Body of pancreas (tissue), 4 donors: ENCODE measurements around the gene PCBP3. TPM values are rescaled to one million over a fixed set of nuclear protein-coding genes. Genes with fewer than 3 reads are reported as not detected.

Experiments
- ATAC-seq: fragments of 150-250 bp; one replicate; pipeline ENCODE4 v1.9.1; 2016
- DNase-seq, 4 donors: peaks; one replicate each; pipeline ENCODE4 v3.0.0-alpha.2; 2019
- H3K27ac ChIP-seq, 4 donors: fragments of 200-600 bp; sonication (generic); 1 replicate in 3 of 4; 2 replicates in 1 of 4; pipeline versions ENCODE4 v1.5.1 to v1.6.1; 2016 to 2019; ENCODE audit warnings: mild to moderate bottlenecking in 1 of 4, mixed read lengths in 1 of 4, moderate library complexity in 1 of 4
- H3K27me3 ChIP-seq, 2 donors: fragments of 200-600 bp; sonication (generic); one replicate each; pipeline ENCODE4 v1.6.0; 2016; ENCODE audit warnings: mild to moderate bottlenecking in 1 of 2
- H3K36me3 ChIP-seq, 2 donors: fragments of 200-600 bp; sonication (generic); replicated peaks in 1 of 2; 2 replicates each; pipeline ENCODE4 v1.5.1; 2016; ENCODE audit warnings: low read depth in 2 of 2; ENCODE audit not compliant: insufficient read depth in 1 of 2
- H3K4me1 ChIP-seq: fragments of 200-600 bp; sonication (generic); one replicate; pipeline ENCODE4 v1.6.0; 2016
- H3K4me3 ChIP-seq, 2 donors: fragments of 200-600 bp; sonication (generic); 1 replicate in 1 of 2; 2 replicates in 1 of 2; pipeline ENCODE4 v1.5.1; 2016 to 2019
- H3K9me3 ChIP-seq, 3 donors: fragments of 200-600 bp; sonication (generic); 1 replicate in 2 of 3; 2 replicates in 1 of 3; pipeline ENCODE4 v1.5.1; 2016
- POLR2A ChIP-seq, 3 donors: fragments of 450-650 bp; IDR thresholded peaks; one replicate each; pipeline ENCODE4 v1.6.1; 2016; ENCODE audit warnings: antibody characterized with exemption in 3 of 3, mild to moderate bottlenecking in 2 of 3
- WGBS, 2 donors: methylation state at CpG; one replicate each; pipeline ENCODE4 v1.1.5; 2017; 5-methylcytosine and 5-hydroxymethylcytosine counted together
- intact Hi-C: fragments of 100-400 bp; cut with DNase I; formaldehyde crosslinking; loops from one replicate; pipeline ENCODE4 v1.15.1; 2023
- total RNA-seq, 2 donors: library from RNA; depleted of rRNA; stranded (reverse); fragments of >200 nt; gene quantifications; one replicate each; pipeline ENCODE4 v1.1.0, GENCODE V29; 2016
- TF ChIP-seq, protein P1 (sequence below), 7 experiments: fragments of 450-650 bp in 4 of 7; fragments of 200-600 bp in 3 of 7; sonication (generic) in 3 of 7; IDR thresholded peaks; one replicate each; pipeline ENCODE4 v1.5.1; 2016 to 2019; ENCODE audit warnings: antibody characterized with exemption in 7 of 7

Gene PCBP3
- total RNA-seq, 2 donors from 2014 or later, result 1.3 to 4.6 TPM

DNA sequence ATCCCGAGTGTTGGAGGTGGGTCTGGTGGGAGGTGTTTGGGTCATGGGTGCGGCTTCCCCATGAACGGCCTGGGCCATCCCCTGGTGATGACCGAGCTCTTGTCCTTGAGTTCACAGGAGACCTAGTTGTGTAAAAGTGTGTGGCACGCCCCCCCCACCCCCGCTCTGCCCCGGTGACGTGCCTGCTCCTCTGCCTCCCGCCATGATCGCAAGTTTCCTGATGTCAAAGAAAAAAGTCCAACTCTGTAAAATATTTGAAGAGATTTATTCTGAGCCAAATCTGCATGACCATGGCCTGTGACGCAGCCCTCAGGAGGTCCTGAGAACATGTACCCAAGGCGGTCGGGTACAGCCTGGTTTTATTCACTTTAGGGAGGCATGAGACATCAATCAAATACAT is 212.9 kb downstream of the PCBP3 start:
- TF ChIP-seq, protein P1, sequence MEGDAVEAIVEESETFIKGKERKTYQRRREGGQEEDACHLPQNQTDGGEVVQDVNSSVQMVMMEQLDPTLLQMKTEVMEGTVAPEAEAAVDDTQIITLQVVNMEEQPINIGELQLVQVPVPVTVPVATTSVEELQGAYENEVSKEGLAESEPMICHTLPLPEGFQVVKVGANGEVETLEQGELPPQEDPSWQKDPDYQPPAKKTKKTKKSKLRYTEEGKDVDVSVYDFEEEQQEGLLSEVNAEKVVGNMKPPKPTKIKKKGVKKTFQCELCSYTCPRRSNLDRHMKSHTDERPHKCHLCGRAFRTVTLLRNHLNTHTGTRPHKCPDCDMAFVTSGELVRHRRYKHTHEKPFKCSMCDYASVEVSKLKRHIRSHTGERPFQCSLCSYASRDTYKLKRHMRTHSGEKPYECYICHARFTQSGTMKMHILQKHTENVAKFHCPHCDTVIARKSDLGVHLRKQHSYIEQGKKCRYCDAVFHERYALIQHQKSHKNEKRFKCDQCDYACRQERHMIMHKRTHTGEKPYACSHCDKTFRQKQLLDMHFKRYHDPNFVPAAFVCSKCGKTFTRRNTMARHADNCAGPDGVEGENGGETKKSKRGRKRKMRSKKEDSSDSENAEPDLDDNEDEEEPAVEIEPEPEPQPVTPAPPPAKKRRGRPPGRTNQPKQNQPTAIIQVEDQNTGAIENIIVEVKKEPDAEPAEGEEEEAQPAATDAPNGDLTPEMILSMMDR (IDR thresholded peaks at IDR 0.05), result no peak
- TF ChIP-seq POLR2A (IDR thresholded peaks at IDR 0.05), result no peak
- no peak overlapping the region for H3K4me3 ChIP-seq
- ATAC-seq, result no peak
- peak in 1 of 4 donors; percentile 1 for DNase-seq
- H3K4me1 ChIP-seq, result no peaks in the 10 kb centered on the region
- no peaks in the 10 kb centered on the region for H3K27me3 ChIP-seq
- 82 to 87% methylated on average over 13 of the region's 13 CpGs for WGBS, 2 donors
- no peaks in the 10 kb centered on the region for H3K36me3 ChIP-seq
- intact Hi-C loops, result no loop called here
- no peaks in the 10 kb centered on the region for H3K9me3 ChIP-seq
- H3K27ac ChIP-seq, result no peak overlapping the region

DNA sequence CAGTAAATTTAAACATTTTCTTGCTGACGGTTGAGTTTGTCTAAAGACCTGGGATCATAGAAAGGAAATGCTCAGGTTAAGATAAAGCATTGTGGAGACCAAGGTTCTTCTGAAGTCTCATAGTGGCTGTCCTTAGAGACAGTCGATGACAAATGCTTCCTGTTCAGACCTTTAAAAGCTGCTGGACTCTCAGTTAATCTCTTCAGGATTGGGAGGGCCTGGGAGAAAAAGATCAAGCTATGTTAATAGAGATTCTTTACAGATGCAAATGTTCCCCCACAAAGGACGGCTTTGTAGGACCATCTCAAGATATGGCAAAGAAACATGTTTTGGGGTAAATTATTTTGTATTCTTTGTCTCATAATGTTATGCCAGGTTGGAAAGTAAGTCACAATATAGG is 213.4 kb downstream of the PCBP3 start:
- ATAC-seq, result no peak
- 69 to 73% methylated on average over 3 of the region's 3 CpGs for WGBS, 2 donors
- Histone ChIP-seq H3K27ac (no peak overlapping the region), H3K9me3 (no peaks in the 10 kb centered on the region), H3K27me3 (no peaks in the 10 kb centered on the region), H3K4me1 (no peaks in the 10 kb centered on the region), H3K4me3 (no peak overlapping the region), H3K36me3 (no peaks in the 10 kb centered on the region)
- intact Hi-C loops, result no loop called here
- DNase-seq, result no peak
- no peak for TF ChIP-seq POLR2A (IDR thresholded peaks at IDR 0.05)

DNA sequence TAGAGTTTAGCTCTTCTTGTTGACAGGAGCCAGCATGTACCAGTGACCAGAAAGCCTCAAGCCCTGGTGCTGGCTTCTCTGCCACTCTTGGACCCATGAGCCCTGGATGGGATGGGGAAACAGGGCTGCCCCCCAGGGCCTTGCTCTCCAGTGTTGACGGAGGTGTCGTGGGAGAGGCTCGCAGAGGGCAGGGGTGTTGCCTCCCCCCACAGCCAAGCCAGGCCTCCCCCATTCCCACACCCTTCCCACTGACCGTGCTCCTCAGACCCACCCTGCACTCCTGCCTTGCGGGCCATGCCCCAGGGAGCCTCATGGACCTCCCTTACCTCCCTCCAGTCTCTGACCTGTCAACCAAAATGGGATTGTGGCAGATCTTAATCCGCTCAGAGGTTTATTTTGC is 214.2 kb downstream of the PCBP3 start:
- Histone ChIP-seq H3K27me3 (no peaks in the 10 kb centered on the region), H3K4me3 (no peak overlapping the region), H3K4me1 (no peaks in the 10 kb centered on the region), H3K9me3 (no peaks in the 10 kb centered on the region), H3K36me3 (no peaks in the 10 kb centered on the region), H3K27ac (no peak overlapping the region)
- WGBS, 2 donors, result 66 to 73% methylated on average over 4 to 6 of the region's 6 CpGs
- ATAC-seq (no peak), DNase-seq (no peak)
- intact Hi-C loops, result no loop called here
- TF ChIP-seq POLR2A (IDR thresholded peaks at IDR 0.05), result no peak
- TF ChIP-seq, protein P1 (IDR thresholded peaks at IDR 0.05), result no peak

DNA sequence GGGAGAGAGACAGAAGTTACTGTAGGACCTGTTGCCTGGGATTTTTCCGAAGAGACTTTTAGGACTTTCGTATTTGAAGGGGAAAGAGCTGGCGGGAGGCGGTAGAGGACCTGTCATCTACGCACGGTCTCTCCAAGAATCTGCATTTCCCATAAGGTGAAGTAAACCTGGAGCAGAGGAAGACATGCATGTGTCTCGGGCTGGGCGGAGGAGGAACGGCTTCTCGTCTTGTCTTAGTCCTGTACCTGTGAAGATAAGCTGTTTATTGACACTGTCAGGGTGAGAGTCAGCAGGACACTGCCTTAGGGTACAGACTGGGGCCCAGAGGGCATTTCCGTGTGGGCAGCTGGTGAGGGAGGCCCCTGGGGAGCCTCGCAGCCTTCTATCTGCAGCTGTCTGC is 214.7 kb downstream of the PCBP3 start:
- intact Hi-C loops, result no loop called here
- no peak overlapping the region for H3K27ac ChIP-seq

DNA sequence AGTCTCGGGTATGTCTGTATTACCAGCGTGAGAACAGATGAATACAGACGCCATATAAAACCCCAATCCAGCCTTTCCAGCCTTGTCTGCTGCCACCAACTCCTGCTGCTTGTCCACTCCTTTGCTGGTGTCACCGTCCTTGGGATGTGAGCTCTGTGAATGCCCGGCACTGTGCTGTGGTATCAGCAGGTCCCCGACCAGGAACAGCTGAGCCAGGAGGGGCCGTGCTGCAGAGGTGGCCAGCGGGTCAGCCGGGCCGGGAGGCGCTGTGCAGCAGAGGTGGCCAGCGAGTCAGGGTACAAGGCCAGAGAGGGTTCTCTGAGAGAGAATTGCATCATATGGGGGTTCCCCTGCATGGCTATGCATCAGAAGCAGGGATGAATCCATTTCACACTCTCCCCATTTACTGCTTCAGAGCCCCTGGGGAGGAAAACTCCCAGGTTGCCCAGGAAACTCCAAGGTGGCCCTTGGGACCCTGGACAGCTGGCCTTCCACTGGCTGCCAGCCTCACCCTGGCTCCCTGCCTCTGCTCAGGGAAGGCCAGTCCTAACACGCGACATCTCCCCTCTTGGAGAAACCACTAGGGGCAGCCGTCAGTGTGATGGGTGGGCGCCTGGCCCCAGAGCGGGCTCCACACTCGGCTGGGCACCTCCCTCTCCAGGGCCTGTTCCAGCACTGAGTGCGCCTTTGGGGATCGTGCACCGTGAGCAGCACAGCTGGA is 215.7 kb downstream of the PCBP3 start:
- Histone ChIP-seq H3K4me3 (no peak overlapping the region), H3K4me1 (no peaks in the 10 kb centered on the region), H3K9me3 (no peaks in the 10 kb centered on the region), H3K27me3 (no peaks in the 10 kb centered on the region), H3K27ac (no peak overlapping the region), H3K36me3 (no peaks in the 10 kb centered on the region)
- WGBS, 2 donors, result 65 to 80% methylated on average over 8 to 21 of the region's 21 CpGs
- no peak for TF ChIP-seq POLR2A (IDR thresholded peaks at IDR 0.05)
- TF ChIP-seq, protein P1 (IDR thresholded peaks at IDR 0.05), result no peak
- intact Hi-C loops, result no loop called here
- DNase-seq, result no peak
- ATAC-seq, result no peak

More for the DNA sequence above, 214.7 kb downstream of the PCBP3 start:
- H3K36me3 ChIP-seq, result no peaks in the 10 kb centered on the region
- TF ChIP-seq, protein P1 (IDR thresholded peaks at IDR 0.05), result no peak
- TF ChIP-seq POLR2A (IDR thresholded peaks at IDR 0.05), result no peak
- no peaks in the 10 kb centered on the region for H3K9me3 ChIP-seq
- DNase-seq (no peak), ATAC-seq (no peak)
- H3K4me1 ChIP-seq, result no peaks in the 10 kb centered on the region
- WGBS, 2 donors, result 89 to 90% methylated on average over 12 of the region's 12 CpGs
- H3K27me3 ChIP-seq, result no peaks in the 10 kb centered on the region
- H3K4me3 ChIP-seq, result no peak overlapping the region
